Mucosa of rectum (tissue), 2 donors: Measurements from ENCODE around the gene ADAMTS17.

ENCODE experiments used
- H3K27ac ChIP-seq, 2 donors: one replicate each; pipeline ENCODE4 v1.7.0; 2013; ENCODE audit warnings: inconsistent platforms in 2 of 2, low read depth in 2 of 2, low read length in 2 of 2
- H3K27me3 ChIP-seq, 2 donors: one replicate each; pipeline ENCODE4 v1.7.0; 2013; ENCODE audit warnings: low read length in 2 of 2; ENCODE audit not compliant: control insufficient read depth in 2 of 2, insufficient read depth in 2 of 2
- H3K36me3 ChIP-seq, 2 donors: one replicate each; pipeline ENCODE4 v1.7.0; 2013; ENCODE audit warnings: low read length in 2 of 2; ENCODE audit not compliant: control insufficient read depth in 2 of 2, insufficient read depth in 2 of 2
- H3K4me1 ChIP-seq, 2 donors: one replicate each; pipeline ENCODE4 v1.7.0; 2013; ENCODE audit warnings: low read length in 2 of 2, mild to moderate bottlenecking in 1 of 2; ENCODE audit not compliant: control insufficient read depth in 2 of 2, insufficient read depth in 2 of 2
- H3K4me3 ChIP-seq, 2 donors: one replicate each; pipeline ENCODE4 v1.7.0; 2013; ENCODE audit warnings: low read length in 2 of 2
- H3K9ac ChIP-seq, 2 donors: one replicate each; pipeline ENCODE4 v1.7.0; 2013; ENCODE audit warnings: low read length in 2 of 2, low read depth in 1 of 2, mild to moderate bottlenecking in 1 of 2
- H3K9me3 ChIP-seq, 2 donors: one replicate each; pipeline ENCODE4 v1.7.0; 2013; ENCODE audit warnings: low read length in 2 of 2; ENCODE audit not compliant: control insufficient read depth in 2 of 2
- donor health status: healthy.
- donor health status: Normal muscosa, but diverticular disease.

ADAMTS17 gene

GRCh38 chr15:100106732-100107131 lies 235.0 kb downstream of the ADAMTS17 start:
- no peak overlapping the region for H3K4me3 ChIP-seq
- H3K4me1 ChIP-seq: peaks cover 0 to 6% of the 10 kb centered on the region in 2 donors
- H3K9me3 ChIP-seq: no peaks in the 10 kb centered on the region
- no peak overlapping the region for H3K9ac ChIP-seq
- H3K27ac ChIP-seq: no peak overlapping the region
- H3K36me3 ChIP-seq: no peaks in the 10 kb centered on the region
- H3K27me3 ChIP-seq: no peaks in the 10 kb centered on the region

- Histone ChIP-seq H3K4me1 (no peaks in the 10 kb centered on the region), H3K27ac (no peak overlapping the region), H3K4me3 (no peak overlapping the region)
These were observed 236.7 kb downstream of the ADAMTS17 start for GRCh38 chr15:100105101-100105500.

GRCh38 chr15:100104245-100104644 lies 237.5 kb downstream of the ADAMTS17 start:
- Histone ChIP-seq H3K27ac (no peak overlapping the region), H3K4me1 (no peaks in the 10 kb centered on the region), H3K36me3 (no peaks in the 10 kb centered on the region), H3K9me3 (no peaks in the 10 kb centered on the region), H3K4me3 (no peak overlapping the region), H3K27me3 (no peaks in the 10 kb centered on the region), H3K9ac (no peak overlapping the region)

More at GRCh38 chr15:100105101-100105500, 236.7 kb downstream of the ADAMTS17 start:
- H3K36me3 ChIP-seq: no peaks in the 10 kb centered on the region
- H3K9me3 ChIP-seq: no peaks in the 10 kb centered on the region
- H3K27me3 ChIP-seq: no peaks in the 10 kb centered on the region
- H3K9ac ChIP-seq: no peak overlapping the region

- H3K36me3 ChIP-seq: no peaks in the 10 kb centered on the region
- no peak overlapping the region for H3K27ac ChIP-seq
- no peaks in the 10 kb centered on the region for H3K9me3 ChIP-seq
- no peak overlapping the region for H3K9ac ChIP-seq
- no peaks in the 10 kb centered on the region for H3K27me3 ChIP-seq
- H3K4me3 ChIP-seq: no peak overlapping the region
- H3K4me1 ChIP-seq: no peaks in the 10 kb centered on the region
These were observed 237.9 kb downstream of the ADAMTS17 start for GRCh38 chr15:100103828-100104227.

GRCh38 chr15:100101426-100102089 lies 240.2 kb downstream of the ADAMTS17 start:
- Histone ChIP-seq H3K27ac (no peak overlapping the region), H3K4me1 (no peaks in the 10 kb centered on the region), H3K9ac (no peak overlapping the region), H3K9me3 (no peaks in the 10 kb centered on the region), H3K36me3 (no peaks in the 10 kb centered on the region), H3K27me3 (no peaks in the 10 kb centered on the region), H3K4me3 (no peak overlapping the region)

GRCh38 chr15:100100926-100101325 lies 240.8 kb downstream of the ADAMTS17 start:
- Histone ChIP-seq H3K27me3 (no peaks in the 10 kb centered on the region), H3K27ac (no peak overlapping the region), H3K4me1 (no peaks in the 10 kb centered on the region), H3K36me3 (no peaks in the 10 kb centered on the region), H3K9me3 (no peaks in the 10 kb centered on the region), H3K9ac (no peak overlapping the region), H3K4me3 (no peak overlapping the region)

- Histone ChIP-seq H3K4me1 (no peaks in the 10 kb centered on the region), H3K9ac (no peak overlapping the region), H3K9me3 (no peaks in the 10 kb centered on the region), H3K4me3 (no peak overlapping the region), H3K27ac (no peak overlapping the region), H3K27me3 (no peaks in the 10 kb centered on the region), H3K36me3 (no peaks in the 10 kb centered on the region)
These were observed 241.8 kb downstream of the ADAMTS17 start for GRCh38 chr15:100099976-100100375.

GRCh38 chr15:100098705-100099104 lies 243.1 kb downstream of the ADAMTS17 start:
- H3K9ac ChIP-seq: no peak overlapping the region
- H3K36me3 ChIP-seq: no peaks in the 10 kb centered on the region
- no peaks in the 10 kb centered on the region for H3K27me3 ChIP-seq
- H3K27ac ChIP-seq: no peak overlapping the region
- no peak overlapping the region for H3K4me3 ChIP-seq
- H3K4me1 ChIP-seq: no peaks in the 10 kb centered on the region
- H3K9me3 ChIP-seq: no peaks in the 10 kb centered on the region

GRCh38 chr15:100097342-100098127 lies 244.2 kb downstream of the ADAMTS17 start:
- no peak overlapping the region for H3K4me3 ChIP-seq
- no peaks in the 10 kb centered on the region for H3K9me3 ChIP-seq
- H3K4me1 ChIP-seq: no peaks in the 10 kb centered on the region
- H3K9ac ChIP-seq: no peak overlapping the region
- no peaks in the 10 kb centered on the region for H3K27me3 ChIP-seq
- H3K27ac ChIP-seq: no peak overlapping the region
- H3K36me3 ChIP-seq: no peaks in the 10 kb centered on the region

- H3K27ac ChIP-seq: no peak overlapping the region
- no peak overlapping the region for H3K9ac ChIP-seq
- H3K4me1 ChIP-seq: no peaks in the 10 kb centered on the region
These were observed 245.1 kb downstream of the ADAMTS17 start for GRCh38 chr15:100096700-100097099.

More at GRCh38 chr15:100096700-100097099, 245.1 kb downstream of the ADAMTS17 start:
- no peaks in the 10 kb centered on the region for H3K36me3 ChIP-seq
- no peak overlapping the region for H3K4me3 ChIP-seq
- no peaks in the 10 kb centered on the region for H3K9me3 ChIP-seq
- no peaks in the 10 kb centered on the region for H3K27me3 ChIP-seq
